HG03575 (cell line): ENCODE measurements around the gene BIN1.
"Not testable (repeated sequence)": the region's sequence is repeated elsewhere in the genome, so short reads cannot be mapped to it uniquely, and the experiment has no call there.

Source experiments
- ATAC-seq: cut with Tn5 transposase; IDR thresholded peaks from one replicate; pipeline ENCODE4 v1.9.1; 2021; ENCODE audit not compliant: unreplicated experiment, insufficient number of reproducible peaks, low FRiP score; ENCODE audit errors: extremely low read depth

The BIN1 gene

GRCh38 chr2:127134833-127135830, 28.2 kb upstream of the BIN1 start:
- no peak for ATAC-seq

- ATAC-seq, result no peak
These were observed 27.3 kb upstream of the BIN1 start for GRCh38 chr2:127134235-127134634.

- ATAC-seq, result no peak
These were observed 26.8 kb upstream of the BIN1 start for GRCh38 chr2:127133793-127134192.

DNA sequence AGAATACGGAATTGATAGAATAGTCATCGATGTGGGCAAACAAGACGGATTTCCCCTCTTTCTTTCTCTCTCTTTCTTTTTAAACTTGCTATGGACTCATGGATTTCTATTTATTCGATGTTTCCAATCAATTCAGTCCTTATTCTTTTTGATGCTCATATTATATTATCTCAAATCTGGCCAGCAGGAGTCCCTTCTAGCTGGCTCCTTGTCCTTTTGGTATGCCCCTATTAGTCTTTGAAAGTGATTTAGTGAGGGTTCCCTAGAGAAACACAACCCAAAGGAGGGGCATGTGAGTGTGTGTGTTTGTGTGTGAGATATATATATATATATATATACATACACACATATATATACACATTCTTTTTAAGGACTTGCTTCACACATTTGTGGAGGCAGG, 23.5 kb upstream of the BIN1 start:
- no peak for ATAC-seq

DNA sequence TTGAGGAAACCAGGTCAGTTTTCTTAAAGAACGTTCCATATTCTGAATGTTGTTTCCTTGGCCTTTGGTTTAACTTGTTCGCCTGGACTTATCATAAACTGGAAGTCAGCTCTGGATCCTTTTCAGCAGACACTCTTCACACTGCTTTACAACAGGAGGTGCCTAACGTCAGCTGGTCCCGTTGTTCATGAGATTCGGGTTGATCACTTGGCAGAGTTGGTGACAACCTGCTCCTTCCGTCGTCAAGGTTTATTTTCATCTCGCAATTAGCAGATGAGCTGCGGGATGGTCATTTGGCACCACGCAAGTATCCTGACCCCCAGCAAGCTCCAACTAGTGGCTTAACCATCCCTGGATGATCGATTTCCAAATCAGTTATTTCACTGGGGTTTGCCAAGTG, 23.0 kb upstream of the BIN1 start:
- no peak for ATAC-seq

GRCh38 chr2:127128445-127128904, 21.5 kb upstream of the BIN1 start:
- ATAC-seq, result peak; percentile 82

GRCh38 chr2:127125821-127126220, 18.9 kb upstream of the BIN1 start:
- no peak for ATAC-seq

- ATAC-seq, result no peak
These were observed 17.5 kb upstream of the BIN1 start for GRCh38 chr2:127124426-127124825.

- no peak for ATAC-seq
These were observed 15.5 kb upstream of the BIN1 start for GRCh38 chr2:127122361-127123027.

DNA sequence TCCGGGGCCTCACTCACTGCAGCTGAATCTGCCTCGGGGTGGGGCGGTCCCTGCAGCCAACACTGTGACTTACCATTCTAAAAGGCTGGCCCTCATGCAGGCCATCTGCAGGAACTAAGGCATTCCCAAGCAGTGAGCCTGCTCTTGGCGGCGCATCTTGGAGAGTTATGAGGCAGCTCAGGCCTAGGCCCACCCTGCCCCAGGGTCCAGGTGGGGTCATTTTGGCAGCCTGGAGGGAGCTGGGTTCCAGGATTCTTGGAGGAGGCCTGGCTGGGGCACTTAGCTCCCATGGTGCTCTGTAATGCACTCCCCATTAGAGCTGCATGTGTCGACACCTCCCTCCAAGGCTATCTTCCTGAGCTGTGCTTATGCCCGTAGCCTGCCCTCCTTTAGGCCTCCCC, 14.8 kb upstream of the BIN1 start:
- ATAC-seq, result no peak

DNA sequence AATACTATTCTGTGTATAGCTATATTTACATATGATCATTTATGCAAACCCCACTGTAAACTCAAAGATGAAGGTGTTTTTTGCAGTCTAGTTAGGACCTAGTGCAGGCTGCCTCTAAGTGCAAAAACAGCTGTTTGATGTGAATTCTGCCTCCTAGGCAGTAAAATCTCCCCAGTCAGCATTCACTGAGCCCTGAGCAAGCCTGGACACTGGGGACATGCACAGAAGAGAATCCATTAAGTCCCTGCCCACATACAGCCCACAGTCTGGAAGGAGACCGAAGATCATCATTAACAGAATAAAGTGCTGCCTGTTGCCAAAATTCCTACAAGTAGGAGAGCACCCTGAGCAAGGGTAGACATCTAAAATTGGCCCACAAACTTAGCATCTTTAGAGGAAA, 14.4 kb upstream of the BIN1 start:
- ATAC-seq, result no peak

DNA sequence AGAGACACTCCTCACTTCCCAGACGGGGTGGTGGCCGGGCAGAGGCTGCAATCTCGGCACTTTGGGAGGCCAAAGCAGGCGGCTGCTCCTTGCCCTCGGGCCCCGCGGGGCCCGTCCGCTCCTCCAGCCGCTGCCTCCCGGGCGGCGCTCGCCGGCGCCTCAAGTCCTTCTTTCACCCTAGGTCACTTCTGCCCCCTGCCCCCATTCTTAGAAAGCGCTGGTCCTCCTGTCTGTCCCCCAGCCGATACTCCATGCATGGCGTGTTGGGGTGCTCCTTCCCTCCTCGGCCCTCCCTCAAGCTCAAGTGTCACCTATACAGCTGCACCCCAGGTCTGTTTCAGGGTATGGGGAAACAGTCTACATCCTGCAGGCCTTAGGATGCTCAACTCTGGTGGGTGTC, 13.5 kb upstream of the BIN1 start:
- not testable (repeated sequence) for ATAC-seq

DNA sequence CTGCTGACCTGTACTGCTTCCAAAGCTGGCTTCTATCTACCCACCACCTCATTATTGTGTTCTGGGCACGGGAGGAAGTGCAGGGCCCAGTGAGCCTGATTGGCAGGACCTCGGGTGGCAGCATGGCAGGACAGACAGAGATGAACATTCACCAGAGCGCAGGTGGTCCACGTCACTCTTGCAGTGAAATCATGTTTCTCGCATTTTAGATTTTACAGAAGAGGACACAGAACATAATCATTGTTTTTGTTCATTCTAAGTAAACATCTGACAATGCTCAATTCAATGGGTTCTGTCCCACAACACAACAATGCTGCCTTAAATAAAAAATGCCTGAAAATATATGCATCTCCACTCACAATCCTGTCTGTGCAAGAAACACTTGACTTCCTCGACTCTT, 11.5 kb upstream of the BIN1 start:
- ATAC-seq, result no peak

DNA sequence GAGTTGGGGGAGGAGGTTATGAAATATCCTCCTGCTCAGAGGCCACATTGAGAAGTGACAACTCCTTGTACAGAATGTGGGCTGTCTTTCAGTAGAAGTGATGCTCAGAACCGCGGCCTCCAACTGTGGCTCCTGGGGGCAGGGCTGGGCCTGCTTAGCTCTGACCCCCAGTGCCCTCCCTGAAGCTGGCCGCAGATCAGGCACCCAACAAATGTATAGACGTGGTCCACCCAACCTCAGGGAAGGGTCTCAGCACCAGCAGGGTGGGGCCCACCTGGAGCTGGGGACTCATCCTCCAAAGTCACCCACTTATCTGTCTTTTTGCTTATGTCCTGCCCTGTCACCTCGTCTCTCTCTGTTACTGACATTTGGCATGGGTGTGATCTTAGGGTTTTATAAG, 11.1 kb upstream of the BIN1 start:
- no peak for ATAC-seq

GRCh38 chr2:127117603-127118002, 10.6 kb upstream of the BIN1 start:
- ATAC-seq, result no peak

DNA sequence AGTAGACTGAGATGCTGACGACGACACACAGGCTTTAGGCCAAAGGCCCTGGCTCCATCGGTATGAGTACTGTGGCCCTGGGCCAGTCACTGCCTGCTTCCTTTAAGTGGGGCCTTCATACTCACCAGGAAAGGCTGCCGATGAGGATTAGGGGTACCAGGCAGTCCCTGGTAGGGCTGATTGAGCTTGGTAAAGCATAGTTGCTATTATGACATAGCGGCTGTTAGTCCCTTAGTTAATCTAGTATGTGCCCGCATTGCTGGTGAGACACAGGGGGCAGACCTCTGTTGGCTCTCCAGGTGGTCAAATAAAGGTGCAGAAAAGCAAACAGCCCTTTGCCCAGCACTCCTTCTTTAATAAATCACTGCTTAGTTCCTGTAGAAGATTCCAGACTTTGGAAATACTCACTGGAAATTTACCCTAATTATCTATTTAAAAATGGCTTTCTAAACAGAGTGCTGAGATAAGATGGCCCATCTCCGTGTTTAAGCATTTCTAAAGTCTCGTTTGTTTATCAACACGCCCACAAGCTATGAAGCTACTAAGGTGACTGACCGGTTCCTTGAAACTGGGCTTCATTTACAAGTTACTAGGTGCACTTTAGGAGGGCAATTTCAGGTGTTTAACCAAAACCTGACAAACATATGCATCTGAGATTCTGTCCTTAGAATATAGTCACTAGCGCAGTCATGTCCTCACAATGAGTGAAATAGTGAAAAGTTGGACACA, 8.7 kb upstream of the BIN1 start:
- ATAC-seq, result no peak

DNA sequence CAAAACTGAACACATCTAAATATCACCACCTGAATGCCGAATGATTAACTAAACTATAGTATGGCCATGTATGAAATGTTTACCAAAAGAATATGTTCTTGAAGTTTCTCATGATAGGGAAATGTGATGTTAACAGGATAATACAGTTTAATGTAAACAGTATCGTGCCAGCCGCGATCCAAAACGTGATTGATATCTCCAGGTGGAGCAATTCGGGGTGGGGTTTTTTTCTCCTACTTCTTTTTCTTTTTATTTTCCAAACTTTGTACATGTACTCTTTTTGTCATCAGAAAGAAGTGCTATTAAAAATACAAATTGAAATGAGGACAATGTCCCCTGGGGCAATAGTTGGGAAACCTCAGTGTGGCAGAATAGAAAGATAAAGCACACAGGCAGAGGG, 4.0 kb upstream of the BIN1 start:
- no peak for ATAC-seq

GRCh38 chr2:127108090-127108523, 1.2 kb upstream of the BIN1 start:
- ATAC-seq, result no peak

GRCh38 chr2:127107622-127107999, 657 bp upstream of the BIN1 start:
- peak; percentile 30 for ATAC-seq
